ENCODE results near the gene TMCO4. TPM values are rescaled to one million over a fixed set of nuclear protein-coding genes. Genes with fewer than 3 reads are reported as not detected.

Gene TMCO4
- total RNA-seq, 1 donor from 2014 or later = 0.82 TPM

DNA sequence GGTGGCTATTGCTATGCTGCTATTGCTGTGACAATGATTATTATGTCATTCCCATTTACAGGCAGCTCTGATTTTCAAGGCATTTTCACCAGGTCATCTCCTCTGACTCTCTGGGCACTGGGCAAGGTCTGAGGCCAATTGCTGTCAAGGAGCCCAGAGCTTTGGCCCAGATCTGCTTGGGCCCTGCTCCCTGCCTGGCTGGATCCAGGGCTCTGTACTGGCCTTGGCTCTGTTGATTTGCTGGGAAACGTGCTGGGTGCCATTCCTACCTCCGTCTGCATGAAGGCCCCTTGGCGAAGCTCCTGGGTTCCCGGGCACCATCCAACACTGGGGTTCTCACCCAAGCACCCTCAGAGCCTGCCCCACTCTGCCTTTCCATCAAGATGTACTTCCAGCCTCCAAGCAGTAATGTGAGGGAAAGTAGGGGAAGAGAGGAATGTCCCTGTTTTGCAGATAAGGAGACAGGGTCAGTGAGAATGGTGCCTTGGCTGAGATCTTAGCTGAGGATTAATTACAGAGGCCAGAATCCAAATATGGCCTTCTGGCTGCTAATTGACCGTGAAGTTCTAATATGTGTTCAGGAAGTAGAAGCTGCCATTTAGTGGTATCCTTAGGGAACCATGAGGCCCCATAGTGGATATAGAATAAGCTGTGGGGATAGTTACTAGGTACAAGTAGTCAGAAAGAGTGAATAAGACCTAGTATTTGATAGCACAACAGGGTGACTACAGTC is 71.1 kb downstream of the TMCO4 start:
- no peak for DNase-seq (ENCODE audit: low spot score in 2 of 2)
- FAIRE-seq = no peak

DNA sequence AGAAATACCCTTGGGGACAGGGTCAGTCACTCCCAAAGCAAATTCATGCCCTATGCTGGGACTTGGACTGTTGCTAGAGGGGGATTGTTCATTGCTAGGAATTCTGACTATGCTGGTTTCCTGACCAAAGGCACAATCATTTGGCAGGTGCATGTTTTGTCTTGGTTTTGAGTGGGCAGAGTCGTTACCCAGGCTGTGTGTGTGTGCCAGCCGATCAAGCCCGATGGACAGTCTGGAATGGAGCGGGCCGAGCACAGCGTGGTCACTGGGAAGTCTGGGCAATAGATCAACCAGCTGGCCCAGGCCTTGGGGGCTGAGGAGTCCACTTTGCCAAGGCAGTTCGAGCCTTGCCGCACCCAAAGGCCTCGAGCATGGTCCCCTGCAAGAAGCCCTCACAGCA is 74.1 kb downstream of the TMCO4 start:
- DNase-seq (ENCODE audit: low spot score in 2 of 2) = no peak
- no peak for FAIRE-seq

DNA sequence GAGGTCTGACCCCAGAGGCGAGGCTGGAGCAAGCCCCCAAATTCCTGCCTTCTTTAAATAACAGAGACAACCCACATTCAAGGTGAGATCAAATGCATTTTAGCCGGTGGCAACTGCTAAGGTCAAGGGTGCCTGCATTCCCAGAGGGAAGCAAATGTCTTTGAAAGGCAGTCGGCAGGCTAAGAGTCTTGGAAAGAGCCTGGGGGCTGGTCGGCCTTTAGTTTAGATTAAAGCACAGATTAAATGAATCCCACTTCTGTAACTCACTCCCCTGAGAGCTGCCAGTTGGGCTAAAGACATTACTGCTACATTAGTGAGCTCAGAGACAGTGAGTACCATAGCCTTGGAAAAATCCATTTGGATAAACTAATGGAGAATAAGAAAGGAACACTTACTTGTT is 75.8 kb downstream of the TMCO4 start:
- DNase-seq (ENCODE audit: low spot score in 2 of 2) (no peak), FAIRE-seq (no peak)

DNA sequence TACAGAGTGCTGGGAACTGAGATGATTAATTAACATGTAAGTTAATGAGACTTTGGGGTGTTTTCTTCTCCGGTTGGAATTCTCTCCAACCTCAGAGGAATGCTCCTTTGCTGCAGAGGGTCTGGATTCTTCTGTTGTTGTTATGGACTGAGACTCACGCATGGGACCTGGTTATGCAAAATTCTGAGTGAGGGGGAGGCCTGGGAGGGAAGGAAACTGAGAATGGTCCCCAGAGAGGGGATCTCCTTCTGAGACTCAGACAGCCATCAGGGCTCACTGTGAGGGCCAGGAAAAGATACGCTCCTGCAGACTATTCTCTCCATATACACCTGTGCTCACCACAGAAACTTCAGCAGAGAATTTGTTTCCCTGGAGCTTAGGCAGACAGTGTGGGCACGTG is 78.7 kb downstream of the TMCO4 start:
- FAIRE-seq (no peak), DNase-seq (ENCODE audit: low spot score in 2 of 2) (no peak)

DNA sequence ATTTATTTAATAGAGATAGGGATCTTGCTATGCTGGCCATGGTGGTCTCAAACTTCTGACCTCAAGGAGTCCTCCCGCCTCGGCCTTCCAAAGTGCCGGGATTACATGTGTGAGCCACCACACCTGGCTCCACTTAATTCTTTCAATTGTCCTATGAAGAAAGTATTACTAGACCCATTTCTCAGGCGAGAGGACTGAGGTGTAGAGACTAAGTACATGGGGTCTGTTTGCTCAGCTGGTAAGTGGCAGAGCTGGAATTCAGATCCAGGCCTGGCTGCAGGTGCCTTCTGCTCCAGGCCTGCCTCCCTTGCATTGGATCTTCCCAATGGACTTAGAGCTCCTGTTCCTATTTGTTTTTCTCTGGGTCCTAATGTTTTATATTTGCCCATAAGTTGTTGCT is 79.5 kb downstream of the TMCO4 start:
- DNase-seq (ENCODE audit: low spot score in 2 of 2) (no peak), FAIRE-seq (no peak)

DNA sequence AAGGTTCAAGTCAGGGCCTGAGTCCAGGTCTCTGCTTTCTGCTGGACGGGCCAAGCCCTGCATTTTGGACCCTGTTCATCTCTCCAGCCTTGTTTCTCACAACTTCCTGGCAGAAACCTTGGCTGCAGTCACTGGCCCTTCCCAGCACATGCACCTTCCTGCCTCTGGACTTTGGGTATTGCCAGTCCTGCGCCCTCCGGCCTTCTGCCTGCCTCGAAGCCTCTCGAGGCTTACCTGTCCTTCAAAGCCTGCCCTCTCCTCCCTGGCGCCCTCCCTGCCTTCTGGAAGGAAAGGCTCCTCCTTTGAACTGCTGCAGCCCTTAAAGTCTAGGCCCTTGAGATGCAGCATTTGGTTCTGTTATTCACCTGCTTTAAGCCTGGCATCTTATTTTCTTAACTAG is 82.2 kb downstream of the TMCO4 start:
- no peak for FAIRE-seq
- DNase-seq (ENCODE audit: low spot score in 2 of 2) = no peak

DNA sequence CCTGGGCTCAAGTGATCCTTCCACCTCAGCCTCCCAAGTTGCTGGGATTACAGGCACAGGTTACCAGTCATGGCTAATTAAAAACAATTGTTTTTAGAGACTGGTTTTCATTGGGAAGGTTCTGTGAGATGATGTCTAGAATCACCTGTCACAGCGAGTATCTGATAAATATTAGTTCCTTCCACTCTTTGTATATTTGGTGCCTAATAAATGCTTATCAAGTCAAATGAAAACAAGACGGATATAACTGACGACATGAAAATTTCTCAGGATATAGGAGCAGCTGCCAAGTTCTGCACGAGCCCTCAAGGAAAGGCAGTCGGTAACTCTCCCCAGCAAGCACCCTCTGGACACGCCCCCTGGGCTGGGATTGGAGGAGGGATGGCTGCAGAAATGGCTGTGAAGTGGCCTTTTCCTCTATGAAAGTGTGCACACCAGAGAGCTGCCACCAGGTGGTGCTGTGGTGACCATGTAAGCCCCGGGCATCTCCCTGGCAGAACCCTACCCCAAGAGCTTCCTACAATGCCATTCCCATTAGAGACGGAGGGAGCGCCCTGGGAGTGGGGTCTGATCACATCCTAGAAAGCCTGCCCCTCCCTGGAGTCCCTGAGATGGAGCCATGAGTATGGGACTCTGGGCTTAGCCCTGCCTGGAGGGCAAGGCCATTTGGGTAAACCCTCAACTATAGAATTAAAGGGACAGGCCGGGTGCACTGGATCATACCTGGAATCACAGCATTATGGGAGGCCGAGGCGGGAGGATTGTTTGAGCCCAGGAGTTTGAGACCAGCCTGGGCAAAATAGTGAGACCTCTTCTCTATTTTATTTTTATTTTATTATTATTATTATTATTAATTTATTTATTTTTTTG is 84.1 kb downstream of the TMCO4 start:
- FAIRE-seq = no peak
- peak in 1 of 2 donors; percentile 76 for DNase-seq (ENCODE audit: low spot score in 2 of 2)

DNA sequence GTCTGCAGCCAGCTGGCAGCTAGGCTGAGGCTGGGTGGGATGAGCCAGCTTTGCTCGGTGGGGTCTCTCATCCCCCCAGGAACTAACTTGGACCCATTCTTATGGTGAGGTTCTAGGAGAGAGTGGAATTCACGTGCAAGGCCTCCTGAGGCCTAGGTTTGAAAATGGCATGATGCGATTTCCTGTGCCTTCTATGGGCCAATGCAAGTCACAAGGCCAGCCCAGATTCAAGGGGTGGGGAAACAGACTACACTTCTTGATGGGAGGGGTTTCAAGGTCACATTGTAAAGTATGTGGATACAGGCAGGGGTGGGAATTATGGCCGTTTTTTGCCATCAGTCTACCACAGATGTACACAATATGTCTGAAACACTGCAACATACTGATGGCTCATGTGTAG is 86.8 kb downstream of the TMCO4 start:
- FAIRE-seq (no peak), DNase-seq (ENCODE audit: low spot score in 2 of 2) (no peak)

DNA sequence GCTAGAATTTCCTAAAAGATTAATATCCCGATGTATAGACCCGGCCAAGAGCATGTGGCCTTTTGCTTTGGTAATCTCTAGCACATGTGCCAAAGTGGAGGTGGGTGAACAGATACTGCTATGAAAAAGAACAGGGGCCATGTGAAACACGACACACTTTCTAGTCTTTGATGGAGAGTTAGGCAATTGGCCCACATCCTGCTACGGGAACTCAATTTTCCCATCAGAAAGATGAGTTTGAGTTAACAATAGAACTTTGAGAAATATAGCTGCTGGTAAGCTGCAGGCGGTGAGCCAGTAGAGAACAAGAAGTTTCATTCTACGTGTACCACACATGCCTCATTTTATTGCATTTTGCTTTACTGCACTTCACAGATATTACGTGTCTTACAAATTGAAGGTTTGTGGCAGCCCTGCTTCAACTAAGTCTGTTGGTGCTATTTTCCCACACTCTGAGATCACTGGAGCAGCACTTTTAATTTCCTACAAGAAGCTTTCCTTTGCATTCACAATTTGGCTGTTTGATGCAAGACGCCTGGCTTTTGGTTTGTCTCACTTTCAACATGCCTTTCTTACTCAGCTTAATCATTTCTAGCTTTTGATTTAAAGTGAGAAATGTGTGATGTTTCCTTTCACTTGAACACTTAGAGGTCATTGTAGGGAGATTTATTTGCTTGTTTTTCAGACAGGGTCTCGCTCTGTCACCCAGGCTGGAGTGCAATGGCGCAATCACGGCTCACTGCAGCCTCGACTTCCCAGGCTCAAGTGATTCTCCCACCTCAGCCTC is 88.7 kb downstream of the TMCO4 start:
- FAIRE-seq (no peak), DNase-seq (ENCODE audit: low spot score in 2 of 2) (no peak)

DNA sequence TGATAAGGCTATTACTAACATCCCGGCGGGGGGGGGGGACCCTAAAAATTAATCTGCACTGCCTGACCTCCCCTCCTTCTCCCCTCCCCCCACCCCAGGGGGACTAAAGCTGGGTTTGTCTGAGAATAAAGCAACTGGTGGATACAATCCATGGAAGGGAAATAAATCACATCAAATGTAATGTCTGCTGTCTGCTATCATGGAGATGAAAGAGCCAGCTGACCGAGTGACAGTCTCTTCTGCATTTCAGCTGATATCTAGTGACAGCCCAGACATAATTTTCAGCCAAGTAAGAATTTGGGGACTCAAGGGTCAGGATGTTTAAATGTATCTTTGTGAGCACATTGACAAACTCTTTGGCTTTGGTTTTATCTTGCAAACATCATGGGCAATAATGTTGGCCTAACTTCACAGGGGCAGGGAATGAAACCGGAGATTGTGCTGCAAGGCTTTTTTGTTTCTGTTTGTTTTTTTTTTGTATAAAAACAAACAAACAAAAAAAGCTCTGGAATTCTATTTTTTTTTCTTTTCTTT is 90.4 kb downstream of the TMCO4 start:
- no peak for FAIRE-seq

DNA sequence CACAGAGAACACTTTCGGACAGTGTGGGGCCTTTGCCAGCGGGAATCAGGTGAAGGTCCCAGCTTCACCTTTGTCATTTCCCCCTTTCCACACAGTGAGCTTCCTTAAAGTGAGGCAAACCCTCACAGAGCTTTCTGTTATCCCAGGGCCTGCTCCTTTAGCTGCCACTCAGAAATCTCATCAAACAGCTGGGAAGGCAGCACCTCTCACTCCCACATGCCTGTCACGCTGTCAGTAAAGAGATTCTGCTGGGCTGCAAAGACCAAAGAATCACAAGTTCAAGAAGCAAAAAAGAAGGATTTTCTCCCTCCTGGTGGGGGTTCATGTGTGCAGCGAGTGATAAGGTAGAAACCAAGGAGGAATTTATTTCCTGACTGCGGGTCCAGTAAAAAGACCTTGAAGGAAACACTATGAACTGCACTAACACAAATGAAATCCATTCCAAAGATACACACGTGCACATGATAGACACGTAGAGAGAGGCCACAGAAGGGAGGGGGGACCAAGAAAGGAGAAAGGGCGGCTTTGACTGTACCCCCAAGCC is 91.1 kb downstream of the TMCO4 start:
- DNase-seq (ENCODE audit: low spot score in 2 of 2) = no peak
- FAIRE-seq = no peak

More for the DNA sequence above, 90.4 kb downstream of the TMCO4 start:
- no peak for DNase-seq (ENCODE audit: low spot score in 2 of 2)

DNA sequence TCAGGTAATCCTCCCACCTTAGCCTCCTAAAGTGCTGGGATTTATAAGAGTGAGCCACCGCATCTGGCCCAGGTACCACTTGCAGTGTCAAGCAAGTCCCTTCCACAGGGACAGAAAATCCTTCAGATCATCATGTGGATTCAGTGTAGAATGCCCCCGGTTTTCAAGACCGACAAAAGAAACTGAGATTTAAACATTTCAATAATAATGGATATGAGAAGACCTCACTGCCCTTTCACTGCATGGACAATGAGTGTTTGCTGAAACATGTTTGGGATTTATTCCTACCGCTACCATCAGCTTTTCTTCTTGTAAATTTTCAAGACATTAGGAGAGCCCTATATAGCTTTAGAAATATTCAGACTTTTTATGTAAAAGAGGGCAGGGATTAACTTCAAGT is 93.6 kb downstream of the TMCO4 start:
- DNase-seq (ENCODE audit: low spot score in 2 of 2) = no peak
- FAIRE-seq = no peak

DNA sequence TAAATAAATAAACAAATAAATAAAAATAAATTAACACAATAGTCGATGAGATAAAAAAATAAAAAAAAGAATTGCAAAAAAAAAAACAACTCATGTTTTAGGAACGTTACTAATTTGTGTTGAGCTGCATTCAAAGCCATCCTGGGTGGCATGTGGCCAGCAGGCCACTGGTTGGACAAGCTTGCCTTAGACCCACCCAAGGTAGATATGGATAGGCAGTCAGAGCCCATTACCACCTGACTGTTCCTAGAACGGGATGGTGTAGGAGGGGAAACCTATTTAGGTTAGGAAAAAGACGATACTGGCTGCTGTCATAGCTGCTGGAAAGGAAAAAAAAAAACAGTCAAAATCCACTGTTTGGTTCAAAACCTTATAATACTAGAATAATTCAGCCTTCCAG is 94.3 kb downstream of the TMCO4 start:
- no peak for DNase-seq (ENCODE audit: low spot score in 2 of 2)
- FAIRE-seq = no peak

DNA sequence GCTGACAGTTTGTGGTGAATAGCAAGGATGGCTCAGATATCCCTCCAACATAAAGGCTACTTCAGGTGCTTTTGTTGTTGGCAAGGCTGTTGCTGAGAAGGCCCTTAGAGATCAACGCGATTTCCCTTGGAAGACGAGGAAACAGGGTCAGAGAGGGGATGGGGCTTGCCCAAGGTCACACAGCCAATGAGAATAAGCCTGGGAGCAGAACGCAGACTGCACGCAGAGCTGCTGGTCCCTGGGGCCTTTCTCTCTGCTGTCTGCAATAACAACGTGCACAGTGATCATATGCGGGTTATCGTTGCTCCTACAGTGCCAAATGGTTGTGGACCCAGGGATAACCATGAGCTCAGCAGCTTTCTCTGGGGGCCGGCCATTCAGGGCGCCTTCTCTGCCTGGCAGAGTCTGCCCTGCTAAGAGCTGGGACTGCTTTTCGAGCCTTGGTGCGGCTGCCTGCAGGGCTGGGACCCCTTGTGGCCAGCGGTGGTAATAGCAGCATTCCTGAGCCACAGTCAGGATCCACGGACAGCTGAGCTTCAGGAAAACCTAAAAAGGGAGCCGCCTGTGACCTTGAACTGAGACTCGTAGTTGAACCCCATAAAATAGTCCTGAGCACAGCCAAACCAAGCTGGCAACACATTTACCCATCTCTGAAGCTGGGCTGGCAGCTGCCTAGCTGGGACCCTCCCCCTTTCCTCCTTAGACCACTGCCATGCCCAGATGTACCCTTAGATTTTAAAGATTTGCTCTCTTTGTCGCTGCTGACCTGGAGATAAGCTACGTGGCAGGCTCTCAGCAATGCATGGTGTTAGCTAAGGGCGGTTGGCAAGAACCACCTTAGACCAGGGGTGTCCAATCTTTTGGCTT is 95.2 kb downstream of the TMCO4 start:
- DNase-seq (ENCODE audit: low spot score in 2 of 2) = peak; percentile 36 to 80
- no peak for FAIRE-seq

DNA sequence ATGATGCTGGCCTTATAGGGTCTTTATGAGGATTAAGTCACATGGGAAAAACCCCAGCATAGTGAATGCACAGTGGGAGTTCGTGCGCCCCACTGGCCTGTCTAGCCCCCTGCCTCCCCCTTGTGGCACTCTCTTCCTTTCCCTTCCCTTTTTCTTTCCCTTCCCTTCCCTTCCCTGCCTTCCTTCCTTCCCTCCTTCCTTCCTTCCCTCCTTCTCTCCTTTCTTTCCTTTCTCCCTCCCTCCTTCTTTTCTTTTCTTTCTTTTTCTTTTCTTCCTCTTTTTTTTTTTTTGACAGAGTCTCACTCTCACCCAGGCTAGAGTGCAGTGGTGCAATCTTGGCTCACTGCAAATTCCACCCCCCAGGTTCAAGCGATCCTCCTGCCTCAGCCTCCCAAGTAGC is 96.4 kb downstream of the TMCO4 start:
- DNase-seq (ENCODE audit: low spot score in 2 of 2) (no peak), FAIRE-seq (no peak)

DNA sequence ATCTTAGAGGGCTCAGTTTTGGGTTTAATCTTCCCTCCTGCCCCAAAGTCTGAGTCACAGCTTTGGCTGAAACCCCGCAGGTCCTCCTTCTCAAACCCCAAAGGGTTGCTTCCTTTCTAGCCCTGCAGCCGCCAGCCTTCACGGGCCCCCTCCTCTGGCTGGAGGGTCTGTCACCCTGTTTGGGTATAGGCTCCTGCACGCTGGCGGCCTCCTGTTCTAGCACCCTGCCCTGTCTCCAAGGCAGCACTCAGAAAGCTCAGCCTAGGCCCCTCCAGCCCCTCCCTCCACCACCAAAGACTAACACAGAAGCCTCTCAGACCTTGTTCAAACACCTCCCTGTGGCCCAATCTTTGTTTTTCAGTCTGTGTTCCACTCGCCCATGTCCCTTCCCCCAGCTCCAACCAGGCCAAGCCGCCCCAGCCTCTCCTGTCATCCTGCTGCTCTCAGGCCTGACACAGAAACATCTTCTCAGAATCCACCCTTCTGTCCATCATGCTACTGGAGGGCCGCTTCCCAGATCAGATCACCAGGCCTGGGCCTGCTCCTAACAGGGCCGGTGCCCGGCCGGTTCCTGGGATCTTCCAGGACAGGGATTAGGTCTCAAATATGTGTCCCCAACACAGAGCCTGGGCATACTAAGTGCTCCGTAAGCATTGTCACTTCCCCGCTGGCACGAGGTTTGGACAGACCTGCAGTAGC is 99.5 kb downstream of the TMCO4 start:
- no peak for DNase-seq (ENCODE audit: low spot score in 2 of 2)
- FAIRE-seq = no peak

DNA sequence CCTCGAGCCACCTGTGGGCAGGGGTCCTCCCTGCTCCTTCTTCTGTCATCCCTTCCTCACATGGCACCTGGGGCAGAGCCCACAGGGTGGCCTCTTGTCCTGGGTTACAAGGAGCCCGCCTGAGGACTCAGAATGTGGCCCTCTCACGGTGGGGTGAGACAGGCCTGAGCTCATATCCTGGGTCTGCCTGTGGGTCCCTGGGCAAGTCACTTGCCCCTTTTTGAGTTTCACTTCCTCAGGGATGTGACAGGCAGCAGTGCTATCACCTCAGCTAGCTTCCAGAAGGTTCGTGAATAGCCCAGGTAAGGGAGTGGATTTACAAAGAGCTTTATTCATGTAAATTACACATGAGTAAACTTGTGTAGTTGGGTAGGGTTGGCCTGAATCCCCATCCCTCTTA is 101.5 kb downstream of the TMCO4 start:
- FAIRE-seq (no peak), DNase-seq (ENCODE audit: low spot score in 2 of 2) (no peak)

DNA sequence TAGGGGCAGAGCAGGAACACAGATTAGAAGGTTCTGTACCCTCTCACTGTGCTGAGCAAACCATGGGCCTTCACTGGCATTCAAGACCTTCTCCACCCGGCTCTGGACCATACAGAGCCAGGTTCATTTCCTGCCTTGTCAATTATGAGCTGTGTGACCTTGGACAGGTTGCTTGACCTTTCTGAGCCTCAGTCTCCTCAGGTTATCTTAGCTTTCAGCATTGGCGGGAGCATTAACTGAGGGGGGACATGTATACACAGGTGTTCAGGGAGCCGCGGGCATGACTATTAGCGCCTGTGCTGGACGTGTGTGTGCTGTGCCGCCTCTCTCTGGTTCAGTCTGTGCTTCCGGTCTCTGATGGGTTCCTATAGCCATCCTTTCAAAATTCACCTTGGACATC is 102.9 kb downstream of the TMCO4 start:
- no peak for FAIRE-seq
- DNase-seq (ENCODE audit: low spot score in 2 of 2) = no peak

DNA sequence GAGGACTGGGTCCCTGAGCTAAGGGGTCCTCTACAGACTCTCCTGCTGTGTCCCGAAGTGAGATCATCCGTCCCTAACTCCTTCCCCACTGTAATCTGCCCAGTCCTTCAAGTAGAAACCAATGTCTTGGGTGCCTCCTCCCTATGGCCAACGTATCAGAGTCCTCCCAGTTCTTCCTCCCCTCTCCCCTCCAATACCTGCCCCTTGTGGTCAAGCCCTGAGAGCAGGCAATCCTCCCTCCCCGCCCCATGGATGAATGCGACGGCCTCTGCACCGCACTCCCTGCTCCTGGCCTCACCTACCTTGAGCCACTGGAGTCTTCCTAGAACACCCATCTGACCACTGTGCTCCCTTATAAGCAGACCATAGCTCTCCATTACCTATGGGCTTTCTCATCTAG is 103.9 kb downstream of the TMCO4 start:
- DNase-seq (ENCODE audit: low spot score in 2 of 2) = no peak
- FAIRE-seq = no peak

Data from frontal cortex (tissue), 4 donors.